Islet precursor cell (in vitro differentiated cells): ENCODE data around the gene CACNA1C.

Experiments
- DNase-seq: peaks from one replicate; pipeline ENCODE4 v3.0.0-alpha.2; 2018

The CACNA1C gene

GRCh38 chr12:2443776-2444175, 391.0 kb downstream of the CACNA1C start:
- DNase-seq = no peak

- DNase-seq = no peak
Measured at GRCh38 chr12:2445968-2446367, 393.2 kb downstream of the CACNA1C start.

- DNase-seq = peak; percentile 86
Measured at GRCh38 chr12:2447861-2448260, 395.1 kb downstream of the CACNA1C start.

- no peak for DNase-seq
Measured at GRCh38 chr12:2449586-2449985, 396.8 kb downstream of the CACNA1C start.

- no peak for DNase-seq
Measured at GRCh38 chr12:2450553-2450952, 397.8 kb downstream of the CACNA1C start.

GRCh38 chr12:2451025-2451424, 398.2 kb downstream of the CACNA1C start:
- no peak for DNase-seq

GRCh38 chr12:2451497-2451896, 398.7 kb downstream of the CACNA1C start:
- DNase-seq = no peak

- DNase-seq = no peak
Measured at GRCh38 chr12:2453076-2453760, 400.4 kb downstream of the CACNA1C start.

GRCh38 chr12:2453761-2454090, 400.9 kb downstream of the CACNA1C start:
- DNase-seq = no peak

GRCh38 chr12:2454601-2455177, 401.9 kb downstream of the CACNA1C start:
- no peak for DNase-seq

- no peak for DNase-seq
Measured at GRCh38 chr12:2455410-2455809, 402.6 kb downstream of the CACNA1C start.

- no peak for DNase-seq
Measured at GRCh38 chr12:2456122-2456812, 403.5 kb downstream of the CACNA1C start.

- no peak for DNase-seq
Measured at GRCh38 chr12:2456813-2457186, 404.0 kb downstream of the CACNA1C start.

GRCh38 chr12:2457215-2457932, 404.6 kb downstream of the CACNA1C start:
- DNase-seq = no peak

GRCh38 chr12:2457933-2458414, 405.2 kb downstream of the CACNA1C start:
- DNase-seq = no peak

- DNase-seq = no peak
Measured at GRCh38 chr12:2460051-2460670, 407.4 kb downstream of the CACNA1C start.

- DNase-seq = no peak
Measured at GRCh38 chr12:2461046-2461445, 408.3 kb downstream of the CACNA1C start.

- no peak for DNase-seq
Measured at GRCh38 chr12:2461645-2462044, 408.9 kb downstream of the CACNA1C start.

GRCh38 chr12:2462087-2462486, 409.3 kb downstream of the CACNA1C start:
- no peak for DNase-seq

GRCh38 chr12:2463719-2464118, 410.9 kb downstream of the CACNA1C start:
- DNase-seq = no peak

- DNase-seq = no peak
Measured at GRCh38 chr12:2465681-2466080, 412.9 kb downstream of the CACNA1C start.

- DNase-seq = no peak
Measured at GRCh38 chr12:2466211-2466610, 413.4 kb downstream of the CACNA1C start.
